HEK293 (cell line): ENCODE results near the gene SFPQ.

Source experiments
- CTCF ChIA-PET: fragments of 350-600 bp; formaldehyde crosslinking; extraction: SDS; loops from one replicate; lab custom pipeline; 2021; ENCODE audit warnings: antibody characterized with exemption; lab: Yijun Ruan, JAX
- POLR2A ChIA-PET: fragments of 300-600 bp; formaldehyde crosslinking; extraction: SDS; loops from one replicate; lab custom pipeline; 2020; ENCODE audit warnings: antibody characterized with exemption, inconsistent platforms; lab: Yijun Ruan, JAX
- H3K27ac ChIP-seq: fragments of 200-500 bp; sonication (Bioruptor generic); 2 replicates; pipeline ENCODE4 v1.5.1; 2014; ENCODE audit warnings: low read depth, low read length, control low read depth, inconsistent platforms; ENCODE audit errors: extremely low read depth
- H3K36me3 ChIP-seq, 2 experiments: fragments of 200-500 bp in 1 of 2; sonication (Bioruptor generic) in 1 of 2; 1 replicate in 1 of 2; 2 replicates in 1 of 2; pipeline ENCODE4 v1.5.1; 2014 to 2017; ENCODE audit warnings: inconsistent platforms in 2 of 2, low read length in 2 of 2; ENCODE audit not compliant: control insufficient read depth in 2 of 2, insufficient read depth in 1 of 2
- H3K4me1 ChIP-seq: fragments of 200-500 bp; sonication (Bioruptor generic); 2 replicates; pipeline ENCODE4 v1.5.1; 2014; ENCODE audit warnings: mild to moderate bottlenecking, low read length, inconsistent platforms; ENCODE audit not compliant: control insufficient read depth, insufficient read depth
- H3K4me3 ChIP-seq: 2 replicates; pipeline ENCODE4 v1.5.1; 2011; ENCODE audit warnings: low read depth, mild to moderate bottlenecking, control low read depth, low read length, moderate library complexity
- H3K9me3 ChIP-seq: fragments of 200-500 bp; sonication (Bioruptor generic); 2 replicates; pipeline ENCODE4 v1.5.1; 2014; ENCODE audit warnings: low read depth, low read length, inconsistent platforms; ENCODE audit not compliant: control insufficient read depth, insufficient read depth
- EGR2 ChIP-seq: fragments of 450-650 bp; formaldehyde crosslinking; IDR thresholded peaks from 2 replicates; pipeline ENCODE4 v1.5.1; 2016; ENCODE audit warnings: low read depth, missing biosample characterization, missing genetic modification characterization
- GLIS1 ChIP-seq: fragments of 450-650 bp; formaldehyde crosslinking; IDR thresholded peaks from 2 replicates; pipeline ENCODE4 v1.5.1; 2016; ENCODE audit warnings: missing biosample characterization, missing genetic modification characterization
- KLF8 ChIP-seq: fragments of 450-650 bp; formaldehyde crosslinking; IDR thresholded peaks from 2 replicates; pipeline ENCODE4 v1.5.1; 2016; ENCODE audit warnings: missing biosample characterization, missing genetic modification characterization
- KLF9 ChIP-seq: fragments of 450-650 bp; formaldehyde crosslinking; IDR thresholded peaks from 2 replicates; pipeline ENCODE4 v1.5.1; 2016; ENCODE audit warnings: missing biosample characterization, missing genetic modification characterization, low read depth
- MYNN ChIP-seq: fragments of 450-650 bp; formaldehyde crosslinking; IDR thresholded peaks from 2 replicates; pipeline ENCODE4 v1.5.1; 2016; ENCODE audit warnings: missing biosample characterization, missing genetic modification characterization, borderline replicate concordance
- SP2 ChIP-seq: fragments of 450-650 bp; formaldehyde crosslinking; IDR thresholded peaks from 2 replicates; pipeline ENCODE4 v1.5.1; 2016; ENCODE audit warnings: missing biosample characterization, missing genetic modification characterization
- ZBTB1 ChIP-seq: fragments of 450-650 bp; formaldehyde crosslinking; IDR thresholded peaks from 2 replicates; pipeline ENCODE4 v1.5.1; 2016; ENCODE audit warnings: missing biosample characterization, missing genetic modification characterization
- ZBTB48 ChIP-seq: fragments of 450-650 bp; formaldehyde crosslinking; IDR thresholded peaks from 2 replicates; pipeline ENCODE4 v1.5.1; 2016; ENCODE audit warnings: missing biosample characterization, missing genetic modification characterization
- ZIC2 ChIP-seq: fragments of 450-650 bp; formaldehyde crosslinking; IDR thresholded peaks from 2 replicates; pipeline ENCODE4 v1.5.1; 2016; ENCODE audit warnings: missing biosample characterization, missing genetic modification characterization
- ZNF133 ChIP-seq: fragments of 450-650 bp; formaldehyde crosslinking; IDR thresholded peaks from 2 replicates; pipeline ENCODE4 v1.5.1; 2016; ENCODE audit warnings: missing biosample characterization, missing genetic modification characterization
- ZNF223 ChIP-seq: fragments of 450-650 bp; formaldehyde crosslinking; IDR thresholded peaks from 2 replicates; pipeline ENCODE4 v1.5.1; 2016; ENCODE audit warnings: missing biosample characterization, missing genetic modification characterization
- ZNF354C ChIP-seq: fragments of 450-650 bp; formaldehyde crosslinking; IDR thresholded peaks from 2 replicates; pipeline ENCODE4 v1.5.1; 2016; ENCODE audit warnings: missing biosample characterization, missing genetic modification characterization, low read depth, borderline replicate concordance
- ZNF433 ChIP-seq: fragments of 450-650 bp; formaldehyde crosslinking; IDR thresholded peaks from 2 replicates; pipeline ENCODE4 v1.5.1; 2016; ENCODE audit warnings: missing biosample characterization, missing genetic modification characterization, low read depth
- ZNF521 ChIP-seq: fragments of 450-650 bp; formaldehyde crosslinking; IDR thresholded peaks from 2 replicates; pipeline ENCODE4 v1.5.1; 2017; ENCODE audit warnings: missing biosample characterization, mild to moderate bottlenecking, missing genetic modification characterization
- ZNF529 ChIP-seq: fragments of 450-650 bp; formaldehyde crosslinking; IDR thresholded peaks from 2 replicates; pipeline ENCODE4 v1.5.1; 2017; ENCODE audit warnings: missing genetic modification characterization, missing biosample characterization; ENCODE audit not compliant: insufficient replicate concordance
- ZNF560 ChIP-seq: fragments of 450-650 bp; formaldehyde crosslinking; IDR thresholded peaks from 2 replicates; pipeline ENCODE4 v1.5.1; 2017; ENCODE audit warnings: missing biosample characterization, missing genetic modification characterization, borderline replicate concordance
- ZNF623 ChIP-seq: fragments of 450-650 bp; formaldehyde crosslinking; IDR thresholded peaks from 2 replicates; pipeline ENCODE4 v1.5.1; 2016; ENCODE audit warnings: missing biosample characterization, missing genetic modification characterization
- ZNF626 ChIP-seq: fragments of 450-650 bp; sonication (Bioruptor Pico); formaldehyde crosslinking; IDR thresholded peaks from 2 replicates; pipeline ENCODE4 v1.5.1; 2018; ENCODE audit warnings: missing biosample characterization, missing genetic modification characterization, inconsistent platforms
- ZNF76 ChIP-seq: fragments of 450-650 bp; formaldehyde crosslinking; IDR thresholded peaks from 2 replicates; pipeline ENCODE4; 2016; ENCODE audit warnings: low read depth, missing biosample characterization, missing genetic modification characterization, borderline replicate concordance
- ZNF792 ChIP-seq: fragments of 450-650 bp; formaldehyde crosslinking; IDR thresholded peaks from 2 replicates; pipeline ENCODE4 v1.5.1; 2016; ENCODE audit warnings: missing biosample characterization, missing genetic modification characterization
- ZXDB ChIP-seq: fragments of 450-650 bp; formaldehyde crosslinking; IDR thresholded peaks from 2 replicates; pipeline ENCODE4 v1.5.1; 2016; ENCODE audit warnings: missing biosample characterization, missing genetic modification characterization
- TF ChIP-seq, protein P1 (sequence below): fragments of 450-650 bp; formaldehyde crosslinking; IDR thresholded peaks from 2 replicates; pipeline ENCODE4; 2016; ENCODE audit warnings: missing biosample characterization, missing genetic modification characterization
- TF ChIP-seq, protein P2 (sequence below): fragments of 450-650 bp; formaldehyde crosslinking; IDR thresholded peaks from 2 replicates; pipeline ENCODE4 v1.5.1; 2016; ENCODE audit warnings: missing biosample characterization, missing genetic modification characterization
- TF ChIP-seq, protein P3 (sequence below): fragments of 450-650 bp; formaldehyde crosslinking; optimal IDR thresholded peaks from 2 replicates; pipeline ENCODE3; 2016; ENCODE audit warnings: missing biosample characterization, mild to moderate bottlenecking, missing genetic modification characterization
- TF ChIP-seq, protein P4 (sequence below): fragments of 450-650 bp; formaldehyde crosslinking; IDR thresholded peaks from 2 replicates; pipeline ENCODE4 v1.5.1; 2017; ENCODE audit warnings: missing biosample characterization, missing genetic modification characterization
- TF ChIP-seq, protein P5 (sequence below): fragments of 450-650 bp; formaldehyde crosslinking; IDR thresholded peaks from 2 replicates; pipeline ENCODE4 v1.5.1; 2017; ENCODE audit warnings: missing biosample characterization, missing genetic modification characterization

SFPQ gene

DNA sequence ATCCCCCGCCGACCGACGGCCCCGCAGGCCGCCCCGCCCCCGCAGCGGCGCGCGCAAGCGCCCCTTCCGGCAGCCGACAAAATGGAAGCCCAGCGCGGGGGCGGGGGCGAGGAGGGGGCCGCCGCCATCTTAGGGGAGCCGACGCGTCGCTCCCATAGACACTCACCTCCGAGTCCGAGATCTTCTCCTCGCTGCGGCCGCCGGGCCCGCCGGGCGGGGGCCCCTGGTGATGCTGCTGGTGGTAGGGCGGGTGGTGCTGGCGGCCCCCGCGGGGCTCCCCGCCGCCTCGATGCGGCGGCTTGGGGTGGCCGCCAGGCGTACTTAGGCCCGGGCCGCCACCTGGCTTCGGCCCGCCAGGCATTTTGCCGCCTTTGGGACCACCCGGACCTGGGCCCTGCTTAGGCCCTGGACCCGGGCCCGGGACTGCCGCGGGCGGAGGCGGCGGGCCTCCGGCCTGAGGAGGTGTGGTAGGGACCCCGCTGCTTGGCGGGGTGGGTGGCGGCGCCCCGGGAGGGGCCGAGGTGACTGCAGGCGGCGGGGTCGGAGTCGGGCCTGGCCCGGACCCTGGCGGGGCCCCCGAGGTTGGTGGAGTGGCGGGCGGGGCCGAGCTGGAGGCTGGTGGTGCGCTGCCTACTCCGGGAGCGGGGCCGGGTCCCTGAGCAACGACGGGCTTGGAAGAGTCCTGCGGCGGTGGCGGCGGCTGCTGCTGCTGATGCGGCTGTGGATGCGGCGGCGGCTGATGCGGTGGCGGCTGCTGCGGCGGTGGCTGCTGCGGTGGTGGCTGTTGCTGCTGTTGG is 691 bp downstream of the SFPQ start (continued):
- TF ChIP-seq ZNF529 (tag by site-specific recombination) (no peak), ZNF354C (tag by site-specific recombination) (no peak), ZNF433 (tag by site-specific recombination) (no peak), ZNF521 (tag by site-specific recombination) (no peak), ZNF792 (no peak; the same call in 1 of the 2 replicates), ZIC2 (0 out of 2 replicates have a peak, but pooled peaks have one; percentile 17)

DNA sequence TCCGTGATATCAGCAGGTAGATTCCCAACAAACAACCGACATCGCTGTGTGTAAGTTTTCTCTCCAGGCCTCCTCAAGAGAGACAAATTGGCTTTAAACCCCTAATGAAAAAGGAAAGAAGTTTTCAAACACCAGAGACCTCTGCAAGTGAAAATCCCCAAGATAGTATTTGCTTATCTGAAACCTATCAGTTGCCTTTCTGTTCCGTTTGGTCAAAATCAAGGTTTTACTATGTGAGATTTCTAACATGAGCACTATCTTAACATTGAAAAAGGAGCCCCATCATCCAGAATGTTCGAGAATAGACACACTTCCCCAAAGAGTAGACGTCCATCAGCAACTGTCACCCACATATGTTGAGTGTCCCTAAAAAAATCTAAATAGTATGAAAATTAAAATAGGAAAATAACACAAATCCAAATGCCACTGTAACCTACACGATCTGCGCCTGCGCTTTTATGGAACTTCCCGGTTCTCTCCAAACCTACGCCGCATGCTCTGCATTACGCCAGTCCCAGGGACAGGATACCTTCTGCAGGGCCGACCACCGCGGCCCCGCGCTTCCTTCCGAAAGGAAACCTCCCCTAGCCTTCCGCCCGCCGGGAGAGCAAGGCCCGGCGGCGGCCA is 1.4 kb downstream of the SFPQ start:
- TF ChIP-seq ZBTB1 (no peak), SP2 (peak; percentile 34; the same call in 1 of the 2 replicates), ZBTB48 (0 out of 2 replicates have a peak, but pooled peaks have one; percentile 32), ZNF623 (tag by site-specific recombination) (no peak), EGR2 (tag by site-specific recombination) (no peak), ZXDB (0 out of 2 replicates have a peak, but pooled peaks have one; percentile 35), MYNN (tag by site-specific recombination) (no peak), ZNF133 (no peak), ZNF560 (tag by site-specific recombination) (no peak), ZNF223 (tag by site-specific recombination) (0 out of 2 replicates have a peak, but pooled peaks have one; percentile 42), GLIS1 (0 out of 2 replicates have a peak, but pooled peaks have one; percentile 9), KLF9 (tag by site-specific recombination) (peak; percentile 57), ZNF521 (tag by site-specific recombination) (no peak), ZNF76 (tag by site-specific recombination) (0 out of 2 replicates have a peak, but pooled peaks have one; percentile 6), ZNF626 (tag by site-specific recombination) (no peak), KLF8 (tag by site-specific recombination) (0 out of 2 replicates have a peak, but pooled peaks have one; percentile 15)
- TF ChIP-seq, protein P1, sequence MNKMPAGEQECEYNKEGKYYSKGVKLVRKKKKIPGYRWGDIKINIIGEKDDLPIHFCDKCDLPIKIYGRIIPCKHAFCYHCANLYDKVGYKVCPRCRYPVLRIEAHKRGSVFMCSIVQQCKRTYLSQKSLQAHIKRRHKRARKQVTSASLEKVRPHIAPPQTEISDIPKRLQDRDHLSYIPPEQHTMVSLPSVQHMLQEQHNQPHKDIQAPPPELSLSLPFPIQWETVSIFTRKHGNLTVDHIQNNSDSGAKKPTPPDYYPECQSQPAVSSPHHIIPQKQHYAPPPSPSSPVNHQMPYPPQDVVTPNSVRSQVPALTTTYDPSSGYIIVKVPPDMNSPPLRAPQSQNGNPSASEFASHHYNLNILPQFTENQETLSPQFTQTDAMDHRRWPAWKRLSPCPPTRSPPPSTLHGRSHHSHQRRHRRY = peak; percentile 56; the same call in 1 of the 2 replicates
- TF ChIP-seq, protein P2, sequence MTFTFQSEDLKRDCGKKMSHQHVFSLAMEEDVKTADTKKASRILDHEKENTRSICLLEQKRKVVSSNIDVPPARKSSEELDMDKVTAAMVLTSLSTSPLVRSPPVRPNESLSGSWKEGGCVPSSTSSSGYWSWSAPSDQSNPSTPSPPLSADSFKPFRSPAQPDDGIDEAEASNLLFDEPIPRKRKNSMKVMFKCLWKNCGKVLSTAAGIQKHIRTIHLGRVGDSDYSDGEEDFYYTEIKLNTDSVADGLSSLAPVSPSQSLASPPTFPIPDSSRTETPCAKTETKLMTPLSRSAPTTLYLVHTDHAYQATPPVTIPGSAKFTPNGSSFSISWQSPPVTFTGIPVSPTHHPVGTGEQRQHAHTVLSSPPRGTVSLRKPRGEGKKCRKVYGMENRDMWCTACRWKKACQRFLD (tag by site-specific recombination) = no peak
- TF ChIP-seq, protein P3, sequence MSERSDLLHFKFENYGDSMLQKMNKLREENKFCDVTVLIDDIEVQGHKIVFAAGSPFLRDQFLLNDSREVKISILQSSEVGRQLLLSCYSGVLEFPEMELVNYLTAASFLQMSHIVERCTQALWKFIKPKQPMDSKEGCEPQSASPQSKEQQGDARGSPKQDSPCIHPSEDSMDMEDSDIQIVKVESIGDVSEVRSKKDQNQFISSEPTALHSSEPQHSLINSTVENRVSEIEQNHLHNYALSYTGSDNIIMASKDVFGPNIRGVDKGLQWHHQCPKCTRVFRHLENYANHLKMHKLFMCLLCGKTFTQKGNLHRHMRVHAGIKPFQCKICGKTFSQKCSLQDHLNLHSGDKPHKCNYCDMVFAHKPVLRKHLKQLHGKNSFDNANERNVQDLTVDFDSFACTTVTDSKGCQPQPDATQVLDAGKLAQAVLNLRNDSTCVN = no peak
- TF ChIP-seq, protein P4, sequence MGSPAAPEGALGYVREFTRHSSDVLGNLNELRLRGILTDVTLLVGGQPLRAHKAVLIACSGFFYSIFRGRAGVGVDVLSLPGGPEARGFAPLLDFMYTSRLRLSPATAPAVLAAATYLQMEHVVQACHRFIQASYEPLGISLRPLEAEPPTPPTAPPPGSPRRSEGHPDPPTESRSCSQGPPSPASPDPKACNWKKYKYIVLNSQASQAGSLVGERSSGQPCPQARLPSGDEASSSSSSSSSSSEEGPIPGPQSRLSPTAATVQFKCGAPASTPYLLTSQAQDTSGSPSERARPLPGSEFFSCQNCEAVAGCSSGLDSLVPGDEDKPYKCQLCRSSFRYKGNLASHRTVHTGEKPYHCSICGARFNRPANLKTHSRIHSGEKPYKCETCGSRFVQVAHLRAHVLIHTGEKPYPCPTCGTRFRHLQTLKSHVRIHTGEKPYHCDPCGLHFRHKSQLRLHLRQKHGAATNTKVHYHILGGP (tag by site-specific recombination) = no peak
- TF ChIP-seq, protein P5, sequence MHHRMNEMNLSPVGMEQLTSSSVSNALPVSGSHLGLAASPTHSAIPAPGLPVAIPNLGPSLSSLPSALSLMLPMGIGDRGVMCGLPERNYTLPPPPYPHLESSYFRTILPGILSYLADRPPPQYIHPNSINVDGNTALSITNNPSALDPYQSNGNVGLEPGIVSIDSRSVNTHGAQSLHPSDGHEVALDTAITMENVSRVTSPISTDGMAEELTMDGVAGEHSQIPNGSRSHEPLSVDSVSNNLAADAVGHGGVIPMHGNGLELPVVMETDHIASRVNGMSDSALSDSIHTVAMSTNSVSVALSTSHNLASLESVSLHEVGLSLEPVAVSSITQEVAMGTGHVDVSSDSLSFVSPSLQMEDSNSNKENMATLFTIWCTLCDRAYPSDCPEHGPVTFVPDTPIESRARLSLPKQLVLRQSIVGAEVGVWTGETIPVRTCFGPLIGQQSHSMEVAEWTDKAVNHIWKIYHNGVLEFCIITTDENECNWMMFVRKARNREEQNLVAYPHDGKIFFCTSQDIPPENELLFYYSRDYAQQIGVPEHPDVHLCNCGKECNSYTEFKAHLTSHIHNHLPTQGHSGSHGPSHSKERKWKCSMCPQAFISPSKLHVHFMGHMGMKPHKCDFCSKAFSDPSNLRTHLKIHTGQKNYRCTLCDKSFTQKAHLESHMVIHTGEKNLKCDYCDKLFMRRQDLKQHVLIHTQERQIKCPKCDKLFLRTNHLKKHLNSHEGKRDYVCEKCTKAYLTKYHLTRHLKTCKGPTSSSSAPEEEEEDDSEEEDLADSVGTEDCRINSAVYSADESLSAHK = peak; percentile 14; the same call in 1 of the 2 replicates
- no peaks in the 10 kb centered on the region for H3K9me3 ChIP-seq
- H3K27ac ChIP-seq = peak overlapping the region; percentile 86; the same call in 1 of the 2 replicates
- H3K36me3 ChIP-seq = peaks cover 46 to 54% of the 10 kb centered on the region in 2 experiments
- CTCF ChIA-PET = no interaction called here
- POLR2A ChIA-PET = interaction anchor here (2.4 kb wide), 1 partner anchor 11 kb away, joined by 9 read pairs; no protein-coding TSS in a partner anchor
- no peaks in the 10 kb centered on the region; the same call in 1 of the 2 replicates for H3K4me1 ChIP-seq
- peak overlapping the region; percentile 99 for H3K4me3 ChIP-seq
